Esophagus squamous epithelium (tissue), 5 donors: ENCODE results near the gene RAB33B. TPM values are rescaled to one million over a fixed set of nuclear protein-coding genes. Genes with fewer than 3 reads are reported as not detected.

Source experiments
- DNase-seq: peaks from one replicate; lab custom pipeline; 2025; lab: John Stamatoyannopoulos, UW
- H3K27ac ChIP-seq, 4 donors: fragments of 200-600 bp; sonication (generic); one replicate each; pipeline ENCODE4 v1.5.1; 2016 to 2019; ENCODE audit warnings: mild to moderate bottlenecking in 1 of 4
- H3K27me3 ChIP-seq, 4 donors: fragments of 200-600 bp; sonication (generic); 1 replicate in 3 of 4; 2 replicates in 1 of 4; pipeline versions ENCODE4 v1.5.1 to v1.6.0; 2017 to 2021; ENCODE audit warnings: antibody characterized with exemption in 1 of 4
- H3K36me3 ChIP-seq, 3 donors: fragments of 200-600 bp; sonication (generic); one replicate each; pipeline ENCODE4 v1.5.1; 2016 to 2019
- H3K4me1 ChIP-seq, 3 donors: fragments of 200-600 bp; sonication (generic); one replicate each; pipeline ENCODE4 v1.5.1; 2017 to 2019
- H3K4me3 ChIP-seq, 4 donors: fragments of 200-600 bp; sonication (generic); 1 replicate in 3 of 4; 2 replicates in 1 of 4; pipeline ENCODE4 v1.5.1; 2016 to 2019; ENCODE audit warnings: mild to moderate bottlenecking in 2 of 4, moderate library complexity in 1 of 4
- H3K9me3 ChIP-seq, 3 donors: fragments of 200-600 bp; sonication (generic); one replicate each; pipeline ENCODE4 v1.5.1; 2016 to 2019
- CTCF ChIP-seq, 6 experiments: fragments of 450-650 bp in 4 of 6; fragments of 200-600 bp in 2 of 6; sonication (generic) in 2 of 6; IDR thresholded peaks; one replicate each; pipeline ENCODE4 v1.5.1; 2016 to 2019; ENCODE audit warnings: antibody characterized with exemption in 6 of 6, mild to moderate bottlenecking in 4 of 6, moderate library complexity in 4 of 6
- POLR2A ChIP-seq, 4 donors: fragments of 450-650 bp; IDR thresholded peaks; one replicate each; pipeline ENCODE4 v1.6.1; 2017; ENCODE audit warnings: antibody characterized with exemption in 4 of 4, mild to moderate bottlenecking in 4 of 4, moderate library complexity in 3 of 4
- WGBS, 2 donors: methylation state at CpG; one replicate each; pipeline ENCODE4 v1.1.5; 2018; 5-methylcytosine and 5-hydroxymethylcytosine counted together
- intact Hi-C: fragments of 100-400 bp; cut with DNase I; formaldehyde crosslinking; loops from one replicate; pipeline ENCODE4 v1.15.0; 2022
- total RNA-seq, 4 donors: library from RNA; depleted of rRNA; stranded (reverse); fragments of >200 nt; gene quantifications; one replicate each; pipeline ENCODE4 v1.1.0, GENCODE V29; 2016
- donor health status: DM: yes; HTN: yes; CAD: no.

RAB33B gene
- total RNA-seq, 4 donors from 2014 or later, result 3.4 to 9.2 (median 6.6) TPM

- Histone ChIP-seq H3K9me3 (no peaks in the 10 kb centered on the region), H3K4me3 (no peak overlapping the region), H3K36me3 (peaks cover 0 to 3% (median 0%) of the 10 kb centered on the region in 3 donors), H3K4me1 (peaks cover 0 to 4% (median 0%) of the 10 kb centered on the region in 3 donors), H3K27me3 (no peaks in the 10 kb centered on the region), H3K27ac (no peak overlapping the region)
- WGBS, 2 donors, result 64 to 90% methylated on average over 4 of the region's 4 CpGs
- intact Hi-C loops, result no loop called here
- no peak for DNase-seq
- TF ChIP-seq CTCF (IDR thresholded peaks at IDR 0.05), result no peak
- no peak for TF ChIP-seq POLR2A (IDR thresholded peaks at IDR 0.05)
Measured at GRCh38 chr4:139499186-139499585, 45.3 kb downstream of the RAB33B start.

GRCh38 chr4:139501117-139501516, 47.2 kb downstream of the RAB33B start:
- peaks cover 0 to 9% (median 0%) of the 10 kb centered on the region in 3 donors for H3K36me3 ChIP-seq
- no peak for TF ChIP-seq CTCF (IDR thresholded peaks at IDR 0.05)
- TF ChIP-seq POLR2A (IDR thresholded peaks at IDR 0.05), result no peak
- no peak overlapping the region for H3K4me3 ChIP-seq
- H3K4me1 ChIP-seq, result peaks cover 0 to 4% (median 0%) of the 10 kb centered on the region in 3 donors
- intact Hi-C loops, result no loop called here
- no peaks in the 10 kb centered on the region for H3K27me3 ChIP-seq
- DNase-seq, result no peak
- H3K27ac ChIP-seq, result no peak overlapping the region
- no peaks in the 10 kb centered on the region for H3K9me3 ChIP-seq
- 36 to 46% methylated on average over 3 of the region's 3 CpGs for WGBS, 2 donors

GRCh38 chr4:139501527-139501926, 47.6 kb downstream of the RAB33B start:
- no peaks in the 10 kb centered on the region for H3K27me3 ChIP-seq
- H3K27ac ChIP-seq, result no peak overlapping the region
- 85 to 87% methylated on average over 6 of the region's 6 CpGs for whole genome bisulfite sequencing, 2 donors
- DNase-seq, result no peak
- H3K9me3 ChIP-seq, result no peaks in the 10 kb centered on the region
- peaks cover 0 to 4% (median 0%) of the 10 kb centered on the region in 3 donors for H3K4me1 ChIP-seq
- no peak overlapping the region for H3K4me3 ChIP-seq
- TF ChIP-seq CTCF (IDR thresholded peaks at IDR 0.05) (no peak), POLR2A (IDR thresholded peaks at IDR 0.05) (no peak)
- H3K36me3 ChIP-seq, result peaks cover 0 to 9% (median 0%) of the 10 kb centered on the region in 3 donors
- intact Hi-C loops, result no loop called here

GRCh38 chr4:139501927-139502899, 48.3 kb downstream of the RAB33B start:
- Histone ChIP-seq H3K36me3 (peaks cover 0 to 15% (median 0%) of the 10 kb centered on the region in 3 donors), H3K9me3 (no peaks in the 10 kb centered on the region), H3K4me1 (peaks cover 0 to 4% (median 0%) of the 10 kb centered on the region in 3 donors), H3K4me3 (no peak overlapping the region), H3K27me3 (no peaks in the 10 kb centered on the region), H3K27ac (no peak overlapping the region)
- no peak for DNase-seq
- TF ChIP-seq CTCF (IDR thresholded peaks at IDR 0.05), result no peak
- no peak for TF ChIP-seq POLR2A (IDR thresholded peaks at IDR 0.05)
- intact Hi-C loops, result no loop called here
- 71 to 72% methylated on average over 13 of the region's 13 CpGs for WGBS, 2 donors

GRCh38 chr4:139503622-139504166, 49.8 kb downstream of the RAB33B start:
- no peaks in the 10 kb centered on the region for H3K4me1 ChIP-seq
- peaks cover 0 to 26% (median 0%) of the 10 kb centered on the region in 3 donors for H3K36me3 ChIP-seq
- no peak overlapping the region for H3K4me3 ChIP-seq
- no peaks in the 10 kb centered on the region for H3K27me3 ChIP-seq
- intact Hi-C loops, result no loop called here
- no peaks in the 10 kb centered on the region for H3K9me3 ChIP-seq
- no peak overlapping the region for H3K27ac ChIP-seq
- no peak for DNase-seq
- no peak for TF ChIP-seq POLR2A (IDR thresholded peaks at IDR 0.05)
- no peak for TF ChIP-seq CTCF (IDR thresholded peaks at IDR 0.05)
